Activated CD8-positive, alpha-beta memory T cell treated with anti-CD3 and anti-CD28 coated beads for 1 hour (primary cell): ENCODE results near the gene EPHB1.

Source experiments
- DNase-seq, 2 donors: peaks; one replicate each; pipeline ENCODE4 v3.0.0-alpha.2; 2020; ENCODE audit warnings: low read depth in 1 of 2; ENCODE audit errors: extremely low read depth in 1 of 2

EPHB1 gene

DNA sequence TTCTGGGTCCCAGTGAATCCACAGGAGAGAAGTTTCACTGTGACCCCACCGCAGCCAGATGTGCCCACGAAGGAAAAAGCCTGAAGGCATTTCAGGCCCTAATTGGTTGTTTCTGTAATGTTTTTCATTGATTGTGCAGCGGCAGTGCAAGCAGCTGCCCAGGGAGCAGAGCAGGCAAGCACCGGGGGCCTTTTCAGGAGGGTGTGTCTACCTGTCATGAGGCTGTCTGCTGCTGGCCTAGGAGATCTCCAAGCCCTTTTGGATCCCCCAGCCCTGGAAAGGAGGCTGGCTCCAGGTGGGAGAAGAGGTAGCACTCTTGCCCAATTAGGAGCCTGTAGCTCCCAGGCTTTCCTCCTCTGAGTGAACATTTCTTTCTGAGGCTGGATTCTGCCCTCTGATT is 108.8 kb downstream of the EPHB1 start:
- DNase-seq: no peak

GRCh38 chr3:134904241-134904771 is 109.2 kb downstream of the EPHB1 start:
- no peak for DNase-seq

- no peak for DNase-seq
Observed at GRCh38 chr3:134904776-134905646, 110.0 kb downstream of the EPHB1 start.

- DNase-seq: no peak
Observed at GRCh38 chr3:134905647-134905935, 110.5 kb downstream of the EPHB1 start.

DNA sequence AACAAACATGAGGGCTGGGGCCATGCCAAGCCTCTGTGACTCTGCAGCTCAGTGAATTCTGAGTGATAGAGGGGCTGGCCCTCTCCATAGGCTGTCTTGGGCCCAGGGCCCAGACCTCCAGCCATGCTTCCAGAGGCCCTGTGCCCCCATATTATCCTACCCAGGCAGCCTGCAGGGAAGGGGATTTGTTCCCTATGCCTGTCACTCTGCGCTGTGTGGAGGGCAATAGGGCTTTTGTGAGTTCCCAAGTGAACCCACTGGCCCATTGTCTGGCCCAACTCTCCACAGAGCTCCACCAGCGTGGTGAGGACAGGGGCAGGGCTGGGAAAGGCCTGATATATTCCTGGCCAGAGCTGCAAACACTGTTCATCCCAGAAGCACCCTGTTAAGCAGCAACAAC is 113.2 kb downstream of the EPHB1 start:
- DNase-seq: no peak

GRCh38 chr3:134910026-134910425 is 115.0 kb downstream of the EPHB1 start:
- no peak for DNase-seq

DNA sequence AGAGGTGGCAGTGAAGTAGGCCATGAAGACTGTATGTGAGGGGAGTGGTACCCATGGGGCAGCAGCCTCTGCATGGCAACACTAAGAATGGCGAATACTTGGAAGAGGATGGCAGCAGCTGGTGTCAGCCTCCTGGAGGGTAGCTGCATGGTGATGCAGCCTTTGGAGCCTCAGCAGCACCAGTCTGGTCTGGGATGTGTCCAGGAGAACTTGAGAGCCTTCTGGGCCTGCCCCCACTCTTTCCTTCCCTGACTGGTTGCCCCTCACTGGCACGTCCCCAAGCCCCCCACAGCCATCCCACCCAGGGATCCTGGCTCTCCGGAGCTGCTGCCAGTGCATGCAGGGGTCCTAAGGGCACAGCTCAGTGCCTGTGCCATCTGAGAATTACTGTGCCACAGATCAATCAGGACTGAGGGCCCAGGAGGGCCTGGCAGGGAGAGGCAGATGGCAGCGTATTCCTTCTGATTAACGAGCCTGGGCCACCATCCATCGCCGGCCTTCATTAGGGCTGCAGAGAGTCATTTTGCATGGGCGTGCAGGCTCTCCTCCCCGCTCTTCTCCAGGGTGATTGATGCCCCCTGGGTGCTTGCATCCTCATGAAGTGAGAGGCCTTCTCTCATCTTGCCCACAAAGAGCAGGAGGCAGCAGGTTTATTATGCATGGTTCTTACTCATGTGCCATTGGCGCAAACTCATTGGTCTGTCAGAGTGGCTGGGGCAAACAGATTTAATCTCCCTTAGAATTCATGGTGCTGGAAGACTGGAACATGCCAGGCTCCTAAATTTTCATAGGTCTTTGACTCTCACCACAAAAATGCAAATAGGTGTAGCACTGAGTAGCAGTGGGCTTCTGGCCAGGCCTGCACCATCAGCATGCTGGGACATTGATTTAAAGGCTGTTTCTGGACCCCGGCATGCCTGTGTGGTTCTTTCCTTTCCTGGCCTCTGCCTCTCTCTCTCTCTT is 116.8 kb downstream of the EPHB1 start:
- no peak for DNase-seq

GRCh38 chr3:134916276-134916961 is 121.4 kb downstream of the EPHB1 start:
- no peak for DNase-seq

DNA sequence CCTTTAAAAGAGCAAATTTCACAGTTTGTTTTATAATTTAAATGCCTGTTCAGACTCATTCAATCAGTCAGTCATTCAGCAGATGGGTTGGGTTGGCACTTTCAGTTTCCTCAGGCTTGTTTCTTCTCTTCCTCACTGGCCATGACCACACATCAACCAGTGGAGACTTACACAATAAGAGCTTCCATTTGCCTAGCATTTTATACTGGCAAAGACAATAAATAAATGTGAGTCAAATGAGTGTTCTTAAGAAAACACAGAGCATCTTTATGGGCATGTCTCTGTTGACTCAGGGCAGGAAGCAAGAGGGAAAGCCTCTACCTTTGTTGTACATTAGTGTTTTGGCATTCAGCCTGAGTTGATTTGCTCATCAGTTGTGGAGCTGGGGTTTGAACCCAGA is 122.6 kb downstream of the EPHB1 start:
- no peak for DNase-seq

DNA sequence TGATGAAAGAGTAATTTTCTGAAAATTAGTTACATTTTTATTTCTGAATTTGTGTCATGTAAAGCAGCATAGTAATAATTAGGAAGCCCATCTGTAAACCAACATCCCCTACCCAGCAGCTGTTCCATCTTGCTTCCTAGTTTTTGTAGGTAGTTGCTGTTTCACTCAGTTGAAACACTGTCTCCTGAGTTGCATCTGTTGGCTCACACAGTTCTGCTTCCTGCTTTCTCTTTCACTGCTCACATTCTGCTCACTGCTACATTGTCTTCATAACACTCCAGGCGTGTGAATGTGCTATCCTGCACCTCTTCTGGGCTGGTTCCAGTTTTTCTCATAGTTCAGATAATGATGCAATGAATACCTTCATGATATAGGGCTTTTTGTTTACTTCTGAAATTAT is 123.4 kb downstream of the EPHB1 start:
- DNase-seq: no peak

GRCh38 chr3:134922101-134922500 is 127.0 kb downstream of the EPHB1 start:
- DNase-seq: no peak

- no peak for DNase-seq
Observed at GRCh38 chr3:134922866-134923265, 127.8 kb downstream of the EPHB1 start.

DNA sequence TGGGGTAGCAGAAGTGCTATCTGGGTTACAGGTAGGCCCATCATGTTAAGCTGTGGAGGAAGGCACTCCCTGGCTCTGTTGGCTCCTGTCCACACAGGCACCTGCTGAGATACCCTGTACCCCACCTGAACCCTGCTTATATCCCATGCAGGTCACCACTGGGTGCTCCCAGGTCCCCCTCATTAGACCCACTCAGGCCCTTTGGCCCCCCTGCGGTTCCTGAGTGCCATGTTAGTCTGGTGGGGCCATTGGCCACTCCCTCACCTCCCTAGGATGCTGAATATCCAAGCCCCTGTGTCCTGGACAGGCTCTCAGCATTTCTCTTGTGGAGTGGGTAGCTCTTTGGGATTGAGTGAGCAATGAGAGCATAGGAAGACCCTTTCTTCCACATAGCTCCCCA is 128.2 kb downstream of the EPHB1 start:
- DNase-seq: no peak

DNA sequence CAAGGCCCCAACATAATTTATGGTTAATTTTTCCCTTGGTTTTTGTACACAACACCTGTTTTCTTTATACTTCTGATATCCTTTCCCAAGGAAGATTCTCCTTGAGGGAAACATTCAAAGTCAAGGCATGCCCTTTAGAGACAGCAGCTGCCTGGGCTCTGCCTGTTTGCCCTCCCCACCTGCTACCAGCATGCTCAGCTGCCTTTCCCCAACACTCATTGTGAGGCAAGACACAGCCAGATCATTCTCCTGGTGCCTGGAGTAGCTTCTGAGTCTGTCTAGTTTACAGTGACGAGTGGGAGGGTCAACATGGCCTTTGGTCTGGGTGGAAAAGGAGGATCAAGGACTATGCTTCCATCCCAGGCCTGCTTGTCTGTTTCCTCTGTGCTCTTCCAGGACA is 132.5 kb downstream of the EPHB1 start:
- DNase-seq: no peak

DNA sequence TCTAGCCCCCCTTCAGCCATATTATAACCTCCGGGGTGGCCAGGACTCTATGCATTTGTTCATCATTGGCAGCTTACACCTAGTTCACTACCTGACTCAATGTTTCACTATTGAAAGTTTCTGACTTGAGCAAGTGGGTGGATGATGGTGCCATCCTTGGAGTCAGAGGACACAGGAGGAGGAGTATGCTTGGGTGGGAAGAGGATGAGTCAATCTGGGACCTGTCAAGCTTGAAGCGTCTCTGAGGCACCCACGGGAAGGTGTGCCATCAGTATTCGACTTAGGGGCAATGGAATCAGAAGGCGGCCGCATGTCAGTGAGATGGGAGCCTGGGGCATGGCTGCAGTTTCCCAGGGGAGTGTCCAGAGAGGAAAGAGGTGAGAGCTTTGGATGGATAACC is 133.3 kb downstream of the EPHB1 start:
- DNase-seq: no peak

- no peak for DNase-seq
Observed at GRCh38 chr3:134928819-134929218, 133.8 kb downstream of the EPHB1 start.

DNA sequence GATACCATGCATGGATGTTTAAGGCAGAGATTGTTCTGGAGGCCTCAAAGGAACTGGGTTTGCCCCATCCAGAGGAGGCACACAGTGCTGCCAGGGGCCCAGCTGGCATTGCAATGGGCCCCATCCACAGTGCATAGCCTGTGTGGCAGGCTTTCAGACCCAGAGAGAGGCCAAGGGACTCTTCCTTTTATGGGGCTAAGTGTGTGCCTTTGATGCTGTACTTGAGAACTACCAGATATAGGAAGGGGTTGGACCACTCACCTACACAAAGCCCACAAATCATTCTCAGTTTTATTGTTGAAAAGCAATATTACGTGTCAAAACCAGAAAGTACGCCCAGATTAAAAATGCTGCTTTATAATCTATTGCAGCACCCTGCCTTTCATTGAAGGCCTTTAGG is 134.9 kb downstream of the EPHB1 start:
- DNase-seq: no peak

- no peak for DNase-seq
Observed at GRCh38 chr3:134931045-134931785, 136.2 kb downstream of the EPHB1 start.

GRCh38 chr3:134932035-134932434 is 137.0 kb downstream of the EPHB1 start:
- no peak for DNase-seq

DNA sequence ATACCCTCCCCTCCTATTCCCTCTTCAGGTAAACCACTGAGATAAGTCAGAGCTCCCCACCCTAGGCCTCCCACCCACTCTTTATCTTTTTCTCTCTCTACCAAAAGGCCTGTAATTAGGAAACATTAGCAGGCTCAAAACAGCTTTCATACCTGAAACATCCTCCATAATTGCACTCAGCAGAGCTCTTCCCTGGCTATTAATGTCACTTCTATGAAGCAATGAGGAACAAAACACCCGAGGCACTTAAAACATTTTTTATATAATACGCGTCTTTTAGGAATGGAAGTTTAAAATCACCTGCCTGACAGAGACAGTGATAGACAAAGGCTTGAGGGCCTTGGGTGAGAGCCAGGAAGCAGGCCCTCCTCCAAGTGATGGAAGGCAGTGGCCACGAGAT is 138.9 kb downstream of the EPHB1 start:
- no peak for DNase-seq

GRCh38 chr3:134934933-134935332 is 139.9 kb downstream of the EPHB1 start:
- DNase-seq: no peak
